A549 (cell line): Measurements from ENCODE around the gene POMGNT2.

ENCODE experiments used
- BHLHE40 ChIP-seq: IDR thresholded peaks from 2 replicates; pipeline ENCODE4 v1.6.1; 2012; ENCODE audit warnings: low read depth, low read length, inconsistent platforms
- CTCF ChIP-seq: fragments of >200 bp; sonication (Bioruptor Twin); formaldehyde crosslinking; IDR thresholded peaks from 3 replicates; pipeline ENCODE4 v1.5.1; 2016
- HOXA7 ChIP-seq: fragments of 250-450 bp; sonication (Bioruptor Pico); IDR thresholded peaks from 2 replicates; pipeline ENCODE4 v1.5.0; 2020; ENCODE audit warnings: mild to moderate bottlenecking, moderate library complexity
- JUNB ChIP-seq: fragments of >200 bp; sonication (Bioruptor Twin); formaldehyde crosslinking; IDR thresholded peaks from 2 replicates; pipeline ENCODE4 v1.6.1; 2016
- KDM1A ChIP-seq: fragments of 200-600 bp; sonication (generic); IDR thresholded peaks from 2 replicates; pipeline ENCODE4 v1.6.1; 2016; ENCODE audit warnings: low read depth, mild to moderate bottlenecking
- POLR2A ChIP-seq: IDR thresholded peaks from 2 replicates; pipeline ENCODE4 v1.6.1; 2012; ENCODE audit warnings: mild to moderate bottlenecking, low read length
- RNF2 ChIP-seq: fragments of 200-600 bp; sonication (generic); IDR thresholded peaks from 2 replicates; pipeline ENCODE4 v1.6.1; 2016; ENCODE audit warnings: low read depth, mild to moderate bottlenecking, antibody characterized with exemption, moderate library complexity, borderline replicate concordance
- TF ChIP-seq, protein P1 (sequence below): fragments of 450-650 bp; IDR thresholded peaks from 2 replicates; pipeline ENCODE4 v1.6.1; 2014; ENCODE audit warnings: antibody characterized with exemption

GRCh38 chr3:43081796-43082195 is 24.1 kb downstream of the POMGNT2 start:
- TF ChIP-seq KDM1A (no peak), HOXA7 (CRISPR knock-in tag) (no peak), BHLHE40 (no peak), JUNB (no peak), RNF2 (no peak), CTCF (no peak), POLR2A (no peak)
- TF ChIP-seq, protein P1, sequence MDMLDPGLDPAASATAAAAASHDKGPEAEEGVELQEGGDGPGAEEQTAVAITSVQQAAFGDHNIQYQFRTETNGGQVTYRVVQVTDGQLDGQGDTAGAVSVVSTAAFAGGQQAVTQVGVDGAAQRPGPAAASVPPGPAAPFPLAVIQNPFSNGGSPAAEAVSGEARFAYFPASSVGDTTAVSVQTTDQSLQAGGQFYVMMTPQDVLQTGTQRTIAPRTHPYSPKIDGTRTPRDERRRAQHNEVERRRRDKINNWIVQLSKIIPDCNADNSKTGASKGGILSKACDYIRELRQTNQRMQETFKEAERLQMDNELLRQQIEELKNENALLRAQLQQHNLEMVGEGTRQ = no peak
